ENCODE results near the gene HIVEP3.

HIVEP3 gene

GRCh38 chr1:41874151-41874719, 44.5 kb downstream of the HIVEP3 start:
- DNase-seq (ENCODE audit: low spot score) = no peak

- DNase-seq (ENCODE audit: low spot score) = no peak
Measured at GRCh38 chr1:41872074-41872473, 46.6 kb downstream of the HIVEP3 start.

- no peak for DNase-seq (ENCODE audit: low spot score)
Measured at GRCh38 chr1:41870076-41870562, 48.6 kb downstream of the HIVEP3 start.

GRCh38 chr1:41868241-41868998, 50.3 kb downstream of the HIVEP3 start:
- no peak for DNase-seq (ENCODE audit: low spot score)

GRCh38 chr1:41866285-41866684, 52.4 kb downstream of the HIVEP3 start:
- DNase-seq (ENCODE audit: low spot score) = no peak

- peak; percentile 27 for DNase-seq (ENCODE audit: low spot score)
Measured at GRCh38 chr1:41864471-41865040, 54.2 kb downstream of the HIVEP3 start.

- DNase-seq (ENCODE audit: low spot score) = no peak
Measured at GRCh38 chr1:41863718-41864117, 55.0 kb downstream of the HIVEP3 start.

GRCh38 chr1:41862384-41863221, 56.1 kb downstream of the HIVEP3 start:
- peak; percentile 76 for DNase-seq (ENCODE audit: low spot score)

GRCh38 chr1:41861535-41862383, 57.0 kb downstream of the HIVEP3 start:
- DNase-seq (ENCODE audit: low spot score) = no peak

- no peak for DNase-seq (ENCODE audit: low spot score)
Measured at GRCh38 chr1:41860771-41861170, 58.0 kb downstream of the HIVEP3 start.

- no peak for DNase-seq (ENCODE audit: low spot score)
Measured at GRCh38 chr1:41860214-41860613, 58.5 kb downstream of the HIVEP3 start.

- DNase-seq (ENCODE audit: low spot score) = no peak
Measured at GRCh38 chr1:41859686-41860085, 59.0 kb downstream of the HIVEP3 start.

- peak; percentile 67 for DNase-seq (ENCODE audit: low spot score)
Measured at GRCh38 chr1:41856944-41857285, 61.8 kb downstream of the HIVEP3 start.

GRCh38 chr1:41856151-41856943, 62.4 kb downstream of the HIVEP3 start:
- no peak for DNase-seq (ENCODE audit: low spot score)

GRCh38 chr1:41855713-41856112, 63.0 kb downstream of the HIVEP3 start:
- no peak for DNase-seq (ENCODE audit: low spot score)

GRCh38 chr1:41853907-41854306, 64.8 kb downstream of the HIVEP3 start:
- DNase-seq (ENCODE audit: low spot score) = no peak

GRCh38 chr1:41852091-41852490, 66.6 kb downstream of the HIVEP3 start:
- no peak for DNase-seq (ENCODE audit: low spot score)

GRCh38 chr1:41851589-41851988, 67.1 kb downstream of the HIVEP3 start:
- peak; percentile 60 for DNase-seq (ENCODE audit: low spot score)

- DNase-seq (ENCODE audit: low spot score) = no peak
Measured at GRCh38 chr1:41850029-41850428, 68.7 kb downstream of the HIVEP3 start.

GRCh38 chr1:41849211-41849759, 69.4 kb downstream of the HIVEP3 start:
- DNase-seq (ENCODE audit: low spot score) = no peak
